ENCODE results near the gene ENTREP3. TPM values are rescaled to one million over a fixed set of nuclear protein-coding genes. Genes with fewer than 3 reads are reported as not detected.

ENTREP3 gene
- total RNA-seq, 1 experiment from 2014 or later, result 69.9 TPM

- H3K9me2 ChIP-seq (ENCODE audit: insufficient read depth), result no peaks in the 10 kb centered on the region
- CTCF ChIA-PET, result no interaction called here
- intact Hi-C loops (cut with micrococcal nuclease), result no loop called here
- peak overlapping the region; percentile 80 for H3K9ac ChIP-seq (ENCODE audit: low read length)
- no peaks in the 10 kb centered on the region for H4K20me1 ChIP-seq (ENCODE audit: insufficient read depth)
- TF ChIP-seq, protein P1, sequence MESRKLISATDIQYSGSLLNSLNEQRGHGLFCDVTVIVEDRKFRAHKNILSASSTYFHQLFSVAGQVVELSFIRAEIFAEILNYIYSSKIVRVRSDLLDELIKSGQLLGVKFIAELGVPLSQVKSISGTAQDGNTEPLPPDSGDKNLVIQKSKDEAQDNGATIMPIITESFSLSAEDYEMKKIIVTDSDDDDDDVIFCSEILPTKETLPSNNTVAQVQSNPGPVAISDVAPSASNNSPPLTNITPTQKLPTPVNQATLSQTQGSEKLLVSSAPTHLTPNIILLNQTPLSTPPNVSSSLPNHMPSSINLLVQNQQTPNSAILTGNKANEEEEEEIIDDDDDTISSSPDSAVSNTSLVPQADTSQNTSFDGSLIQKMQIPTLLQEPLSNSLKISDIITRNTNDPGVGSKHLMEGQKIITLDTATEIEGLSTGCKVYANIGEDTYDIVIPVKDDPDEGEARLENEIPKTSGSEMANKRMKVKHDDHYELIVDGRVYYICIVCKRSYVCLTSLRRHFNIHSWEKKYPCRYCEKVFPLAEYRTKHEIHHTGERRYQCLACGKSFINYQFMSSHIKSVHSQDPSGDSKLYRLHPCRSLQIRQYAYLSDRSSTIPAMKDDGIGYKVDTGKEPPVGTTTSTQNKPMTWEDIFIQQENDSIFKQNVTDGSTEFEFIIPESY (IDR thresholded peaks at IDR 0.05; ENCODE audit: extremely low read depth, insufficient replicate concordance, low read length), result no peak
- TF ChIP-seq POLR2A (IDR thresholded peaks at IDR 0.05; ENCODE audit: borderline replicate concordance, extremely low read depth, insufficient read depth, insufficient read length), result no peak
- no peak for TF ChIP-seq FOSL1 (IDR thresholded peaks at IDR 0.05; ENCODE audit: low read depth)
- no peak for TF ChIP-seq CBX3 (IDR thresholded peaks at IDR 0.05; ENCODE audit: low read depth)
- no peak for TF ChIP-seq EZH2 (IDR thresholded peaks at IDR 0.05)
- no peak for TF ChIP-seq ZNF274 (IDR thresholded peaks at IDR 0.05; ENCODE audit: low read depth, low read length)
- no peak for TF ChIP-seq ELF1 (IDR thresholded peaks at IDR 0.05; ENCODE audit: borderline replicate concordance, low read depth)
- TF ChIP-seq, protein P2, sequence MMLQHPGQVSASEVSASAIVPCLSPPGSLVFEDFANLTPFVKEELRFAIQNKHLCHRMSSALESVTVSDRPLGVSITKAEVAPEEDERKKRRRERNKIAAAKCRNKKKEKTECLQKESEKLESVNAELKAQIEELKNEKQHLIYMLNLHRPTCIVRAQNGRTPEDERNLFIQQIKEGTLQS (IDR thresholded peaks at IDR 0.05), result no peak
- TF ChIP-seq MAX (IDR thresholded peaks at IDR 0.05), result no peak
- TF ChIP-seq POLR2AphosphoS5 (IDR thresholded peaks at IDR 0.05; ENCODE audit: low read depth, low read length), result no peak
- TF ChIP-seq EZH2phosphoT487 (IDR thresholded peaks at IDR 0.05; ENCODE audit: borderline replicate concordance), result no peak
- no peak for TF ChIP-seq REST (IDR thresholded peaks at IDR 0.05; ENCODE audit: low read depth)
- no peak for TF ChIP-seq CEBPB (IDR thresholded peaks at IDR 0.05; ENCODE audit: low read depth)
- no peak for TF ChIP-seq TCF7L2 (IDR thresholded peaks at IDR 0.05; ENCODE audit: borderline replicate concordance, extremely low read depth, insufficient read depth, insufficient read length)
- ATAC-seq (no peak), DNase-seq (ENCODE audit: low read depth, low spot score) (no peak)
- BruUV-seq (replicated peaks), result TSS peak; percentile 97
- RAD21 ChIA-PET (ENCODE audit: low non-redundant PET in 1 of 2, low total read pairs in 2 of 2, uncharacterized antibody in 2 of 2, unreplicated experiment in 2 of 2), result interaction anchor here in 1 of 2 experiments (0.7 kb wide), 1 partner anchor 171 kb away, joined by 3 read pairs; no protein-coding TSS in a partner anchor
- H3K27me3 ChIP-seq (ENCODE audit: insufficient read depth, low read length), result no peaks in the 10 kb centered on the region
- no peaks in the 10 kb centered on the region for H3K79me2 ChIP-seq (ENCODE audit: insufficient read depth, low read length)
- H3K27ac ChIP-seq (ENCODE audit: low read depth, low read length), result peak overlapping the region; percentile 78
- POLR2A ChIA-PET, result no interaction called here
- peak overlapping the region; percentile 69 to 74 for H3K4me3 ChIP-seq (replicated peaks in 1 of 2; ENCODE audit: low read depth in 1 of 2, low read length in 2 of 2)
- peak overlapping the region; percentile 76 for H3K4me2 ChIP-seq (ENCODE audit: low read length)
- H3K9me3 ChIP-seq (ENCODE audit: control insufficient read depth in 1 of 2, insufficient read depth in 1 of 2, low read depth in 1 of 2, low read length in 2 of 2), result no peaks in the 10 kb centered on the region
- peak overlapping the region; percentile 13 for H2AFZ ChIP-seq (ENCODE audit: low read depth, low read length, poor library complexity, severe bottlenecking)
- peaks cover 16 to 46% of the 10 kb centered on the region in 2 experiments for H3K4me1 ChIP-seq (ENCODE audit: control insufficient read depth in 1 of 2, insufficient read depth in 2 of 2, low read length in 2 of 2)
- peaks cover 0 to 2% of the 10 kb centered on the region in 2 experiments; a peak in 3 of 4 replicates for H3K36me3 ChIP-seq (ENCODE audit: control insufficient read depth in 1 of 2, insufficient read depth in 2 of 2, low read length in 2 of 2)
Measured at GRCh38 chr1:155245163-155245524, 10.1 kb downstream of the ENTREP3 start.

Measured in HCT116 (cell line).